ENCODE results near the gene CROCC2.
A peak's percentile ranks its signal among the peaks of the same experiment; 100 is the strongest.

Gene CROCC2

GRCh38 chr2:241005569-241005968 is 99.4 kb downstream of the CROCC2 start:
- Histone ChIP-seq H3K4me3 (ENCODE audit: control insufficient read depth in 1 of 7, extremely low read depth in 1 of 7, insufficient read depth in 4 of 7, low read depth in 2 of 7, low read length in 6 of 7) (no peak overlapping the region), H3K36me3 (ENCODE audit: control insufficient read depth in 4 of 4, insufficient read depth in 4 of 4, low read length in 3 of 4) (peaks cover 0 to 9% (median 0%) of the 10 kb centered on the region in 4 experiments), H3K27ac (ENCODE audit: insufficient read depth in 1 of 2, low read depth in 1 of 2, low read length in 2 of 2, poor library complexity in 1 of 2, severe bottlenecking in 2 of 2) (no peak overlapping the region), H3K27me3 (replicated peaks in 2 of 5; ENCODE audit: control insufficient read depth in 4 of 5, insufficient read depth in 5 of 5, low read length in 4 of 5) (peaks cover 0 to 4% (median 0%) of the 10 kb centered on the region in 5 experiments), H3K4me1 (ENCODE audit: control extremely low read depth in 1 of 4, control insufficient read depth in 4 of 4, insufficient read depth in 4 of 4, low read length in 3 of 4) (peaks cover 0 to 27% (median 18%) of the 10 kb centered on the region in 4 experiments), H3K9me3 (ENCODE audit: control extremely low read depth in 1 of 5, control insufficient read depth in 4 of 5, insufficient read depth in 2 of 5, low read depth in 1 of 5, low read length in 4 of 5) (peaks cover 0 to 16% (median 9%) of the 10 kb centered on the region in 5 experiments)
- DNase-seq: peak in 1 of 3 donors; percentile 44
- POLR2A ChIA-PET: no interaction called here
- CTCF ChIA-PET: interaction anchor here (1.7 kb wide), 1 partner anchor 19 kb away, joined by 4 read pairs; no protein-coding TSS in a partner anchor
- WGBS (ENCODE audit: insufficient coverage): no CpG with 5 or more reads among the region's 2 CpGs

GRCh38 chr2:241006412-241006811 is 100.3 kb downstream of the CROCC2 start:
- POLR2A ChIA-PET: no interaction called here
- no CpG with 5 or more reads among the region's 3 CpGs for WGBS (ENCODE audit: insufficient coverage)

GRCh38 chr2:241007111-241007510 is 101.0 kb downstream of the CROCC2 start:
- DNase-seq: no peak
- Histone ChIP-seq H3K4me3 (ENCODE audit: control insufficient read depth in 1 of 7, extremely low read depth in 1 of 7, insufficient read depth in 4 of 7, low read depth in 2 of 7, low read length in 6 of 7) (no peak overlapping the region), H3K4me1 (ENCODE audit: control extremely low read depth in 1 of 4, control insufficient read depth in 4 of 4, insufficient read depth in 4 of 4, low read length in 3 of 4) (peaks cover 0 to 30% (median 21%) of the 10 kb centered on the region in 4 experiments), H3K27me3 (replicated peaks in 2 of 5; ENCODE audit: control insufficient read depth in 4 of 5, insufficient read depth in 5 of 5, low read length in 4 of 5) (no peaks in the 10 kb centered on the region), H3K36me3 (ENCODE audit: control insufficient read depth in 4 of 4, insufficient read depth in 4 of 4, low read length in 3 of 4) (peaks cover 0 to 9% (median 0%) of the 10 kb centered on the region in 4 experiments), H3K27ac (ENCODE audit: insufficient read depth in 1 of 2, low read depth in 1 of 2, low read length in 2 of 2, poor library complexity in 1 of 2, severe bottlenecking in 2 of 2) (no peak overlapping the region), H3K9me3 (ENCODE audit: control extremely low read depth in 1 of 5, control insufficient read depth in 4 of 5, insufficient read depth in 2 of 5, low read depth in 1 of 5, low read length in 4 of 5) (peaks cover 0 to 16% (median 9%) of the 10 kb centered on the region in 5 experiments)
- ChIA-PET POLR2A (no interaction called here), CTCF (interaction anchor here (1.7 kb wide), 1 partner anchor 21 kb away, joined by 4 read pairs; no protein-coding TSS in a partner anchor)
- WGBS (ENCODE audit: insufficient coverage): 95% methylated on average over 4 of the region's 7 CpGs

More at GRCh38 chr2:241006412-241006811, 100.3 kb downstream of the CROCC2 start:
- H3K27me3 ChIP-seq (replicated peaks in 2 of 5; ENCODE audit: control insufficient read depth in 4 of 5, insufficient read depth in 5 of 5, low read length in 4 of 5): no peaks in the 10 kb centered on the region
- no peak overlapping the region for H3K27ac ChIP-seq (ENCODE audit: insufficient read depth in 1 of 2, low read depth in 1 of 2, low read length in 2 of 2, poor library complexity in 1 of 2, severe bottlenecking in 2 of 2)
- no peak overlapping the region for H3K4me3 ChIP-seq (ENCODE audit: control insufficient read depth in 1 of 7, extremely low read depth in 1 of 7, insufficient read depth in 4 of 7, low read depth in 2 of 7, low read length in 6 of 7)
- CTCF ChIA-PET: interaction anchor here (1.7 kb wide), 1 partner anchor 20 kb away, joined by 4 read pairs; no protein-coding TSS in a partner anchor
- peaks cover 0 to 9% (median 0%) of the 10 kb centered on the region in 4 experiments for H3K36me3 ChIP-seq (ENCODE audit: control insufficient read depth in 4 of 4, insufficient read depth in 4 of 4, low read length in 3 of 4)
- H3K4me1 ChIP-seq (ENCODE audit: control extremely low read depth in 1 of 4, control insufficient read depth in 4 of 4, insufficient read depth in 4 of 4, low read length in 3 of 4): peaks cover 0 to 28% (median 21%) of the 10 kb centered on the region in 4 experiments
- no peak for DNase-seq
- H3K9me3 ChIP-seq (ENCODE audit: control extremely low read depth in 1 of 5, control insufficient read depth in 4 of 5, insufficient read depth in 2 of 5, low read depth in 1 of 5, low read length in 4 of 5): peaks cover 0 to 16% (median 9%) of the 10 kb centered on the region in 5 experiments

GRCh38 chr2:241007880-241008710 is 102.0 kb downstream of the CROCC2 start:
- no peaks in the 10 kb centered on the region for H3K27me3 ChIP-seq (replicated peaks in 2 of 5; ENCODE audit: control insufficient read depth in 4 of 5, insufficient read depth in 5 of 5, low read length in 4 of 5)
- H3K36me3 ChIP-seq (ENCODE audit: control insufficient read depth in 4 of 4, insufficient read depth in 4 of 4, low read length in 3 of 4): peaks cover 0 to 9% (median 0%) of the 10 kb centered on the region in 4 experiments
- WGBS (ENCODE audit: insufficient coverage): 91% methylated on average over 17 of the region's 20 CpGs
- H3K9me3 ChIP-seq (ENCODE audit: control extremely low read depth in 1 of 5, control insufficient read depth in 4 of 5, insufficient read depth in 2 of 5, low read depth in 1 of 5, low read length in 4 of 5): peaks cover 0 to 16% (median 9%) of the 10 kb centered on the region in 5 experiments
- no peak overlapping the region for H3K4me3 ChIP-seq (ENCODE audit: control insufficient read depth in 1 of 7, extremely low read depth in 1 of 7, insufficient read depth in 4 of 7, low read depth in 2 of 7, low read length in 6 of 7)
- H3K4me1 ChIP-seq (ENCODE audit: control extremely low read depth in 1 of 4, control insufficient read depth in 4 of 4, insufficient read depth in 4 of 4, low read length in 3 of 4): peaks cover 0 to 30% (median 21%) of the 10 kb centered on the region in 4 experiments
- ChIA-PET CTCF (interaction anchor here (0.6 kb wide), 1 partner anchor 70 kb away, joined by 3 read pairs; no protein-coding TSS in a partner anchor), POLR2A (no interaction called here)
- no peak for DNase-seq
- H3K27ac ChIP-seq (ENCODE audit: insufficient read depth in 1 of 2, low read depth in 1 of 2, low read length in 2 of 2, poor library complexity in 1 of 2, severe bottlenecking in 2 of 2): no peak overlapping the region

- Histone ChIP-seq H3K36me3 (ENCODE audit: control insufficient read depth in 4 of 4, insufficient read depth in 4 of 4, low read length in 3 of 4) (peaks cover 0 to 4% (median 0%) of the 10 kb centered on the region in 4 experiments), H3K4me3 (ENCODE audit: control insufficient read depth in 1 of 7, extremely low read depth in 1 of 7, insufficient read depth in 4 of 7, low read depth in 2 of 7, low read length in 6 of 7) (peak overlapping the region in 1 of 7 experiments; percentile 19), H3K9me3 (ENCODE audit: control extremely low read depth in 1 of 5, control insufficient read depth in 4 of 5, insufficient read depth in 2 of 5, low read depth in 1 of 5, low read length in 4 of 5) (peaks cover 0 to 9% (median 3%) of the 10 kb centered on the region in 5 experiments), H3K27me3 (replicated peaks in 2 of 5; ENCODE audit: control insufficient read depth in 4 of 5, insufficient read depth in 5 of 5, low read length in 4 of 5) (no peaks in the 10 kb centered on the region), H3K4me1 (ENCODE audit: control extremely low read depth in 1 of 4, control insufficient read depth in 4 of 4, insufficient read depth in 4 of 4, low read length in 3 of 4) (peaks cover 0 to 30% (median 21%) of the 10 kb centered on the region in 4 experiments), H3K27ac (ENCODE audit: insufficient read depth in 1 of 2, low read depth in 1 of 2, low read length in 2 of 2, poor library complexity in 1 of 2, severe bottlenecking in 2 of 2) (no peak overlapping the region)
- POLR2A ChIA-PET: no interaction called here
- DNase-seq: no peak
- CTCF ChIA-PET: interaction anchor here (0.6 kb wide), 1 partner anchor 70 kb away, joined by 3 read pairs; no protein-coding TSS in a partner anchor
- WGBS (ENCODE audit: insufficient coverage): 90% methylated on average over 7 of the region's 7 CpGs
Measured at GRCh38 chr2:241008711-241009121, 102.6 kb downstream of the CROCC2 start.

- POLR2A ChIA-PET: no interaction called here
- Histone ChIP-seq H3K27me3 (replicated peaks in 2 of 5; ENCODE audit: control insufficient read depth in 4 of 5, insufficient read depth in 5 of 5, low read length in 4 of 5) (no peaks in the 10 kb centered on the region), H3K4me1 (ENCODE audit: control extremely low read depth in 1 of 4, control insufficient read depth in 4 of 4, insufficient read depth in 4 of 4, low read length in 3 of 4) (peaks cover 0 to 30% (median 21%) of the 10 kb centered on the region in 4 experiments), H3K4me3 (ENCODE audit: control insufficient read depth in 1 of 7, extremely low read depth in 1 of 7, insufficient read depth in 4 of 7, low read depth in 2 of 7, low read length in 6 of 7) (peak overlapping the region in 3 of 7 experiments; percentile 40 to 69 (median 51)), H3K27ac (ENCODE audit: insufficient read depth in 1 of 2, low read depth in 1 of 2, low read length in 2 of 2, poor library complexity in 1 of 2, severe bottlenecking in 2 of 2) (peak overlapping the region in 1 of 2 experiments; percentile 61), H3K36me3 (ENCODE audit: control insufficient read depth in 4 of 4, insufficient read depth in 4 of 4, low read length in 3 of 4) (no peaks in the 10 kb centered on the region), H3K9me3 (ENCODE audit: control extremely low read depth in 1 of 5, control insufficient read depth in 4 of 5, insufficient read depth in 2 of 5, low read depth in 1 of 5, low read length in 4 of 5) (peaks cover 0 to 5% (median 1%) of the 10 kb centered on the region in 5 experiments)
- CTCF ChIA-PET: interaction anchor here (1.4 kb wide), 1 partner anchor 13 kb away, joined by 5 read pairs; no protein-coding TSS in a partner anchor
- no peak for DNase-seq
- 49% methylated on average over 2 of the region's 2 CpGs for WGBS (ENCODE audit: insufficient coverage)
Measured at GRCh38 chr2:241009191-241009590, 103.1 kb downstream of the CROCC2 start.
